Breast epithelium (tissue), 3 donors: ENCODE data around the gene RIPK3.

Source experiments
- CTCF ChIP-seq, 3 donors: fragments of 450-650 bp; IDR thresholded peaks; one replicate each; pipeline ENCODE4 v1.5.1; 2016 to 2017; ENCODE audit warnings: antibody characterized with exemption in 3 of 3, mild to moderate bottlenecking in 3 of 3, moderate library complexity in 3 of 3
- POLR2A ChIP-seq: fragments of 450-650 bp; IDR thresholded peaks from one replicate; pipeline ENCODE4 v1.6.1; 2016; ENCODE audit warnings: antibody characterized with exemption, mild to moderate bottlenecking, moderate library complexity
- POLR2AphosphoS5 ChIP-seq, 3 donors: sonication (generic); formaldehyde crosslinking; IDR thresholded peaks; one replicate each; pipeline ENCODE4 v1.6.1; 2017; ENCODE audit warnings: antibody characterized with exemption in 3 of 3

DNA sequence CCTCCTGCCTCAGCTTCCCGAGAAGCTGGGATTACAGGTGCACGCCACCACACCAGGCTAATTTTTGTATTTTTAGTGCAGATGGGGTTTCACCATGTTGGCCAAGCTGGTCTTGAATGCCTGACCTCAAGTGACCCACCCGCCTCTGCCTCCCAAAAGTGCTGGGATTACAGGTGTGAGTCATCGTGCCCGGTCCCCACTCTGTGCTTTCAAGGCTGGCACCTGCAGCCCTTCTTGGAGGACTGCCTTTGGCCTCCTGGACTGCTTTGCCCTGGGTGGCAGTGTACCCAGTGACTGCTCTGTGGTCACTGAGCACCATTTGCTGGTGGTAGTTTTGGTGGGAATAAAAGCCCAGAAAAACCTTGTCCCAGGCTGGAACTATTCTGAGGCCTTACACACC is 52.8 kb downstream of the RIPK3 start:
- TF ChIP-seq CTCF (IDR thresholded peaks at IDR 0.05) (no peak), POLR2AphosphoS5 (IDR thresholded peaks at IDR 0.05) (no peak), POLR2A (no peak)
